Measurements from ENCODE around the gene ZKSCAN1.
"Not testable (repeated sequence)": the region's sequence is repeated elsewhere in the genome, so short reads cannot be mapped to it uniquely, and the experiment has no call there.

ZKSCAN1 gene

GRCh38 chr7:100003711-100004661, 11.4 kb upstream of the ZKSCAN1 start:
- DNase-seq, result no peak

DNA sequence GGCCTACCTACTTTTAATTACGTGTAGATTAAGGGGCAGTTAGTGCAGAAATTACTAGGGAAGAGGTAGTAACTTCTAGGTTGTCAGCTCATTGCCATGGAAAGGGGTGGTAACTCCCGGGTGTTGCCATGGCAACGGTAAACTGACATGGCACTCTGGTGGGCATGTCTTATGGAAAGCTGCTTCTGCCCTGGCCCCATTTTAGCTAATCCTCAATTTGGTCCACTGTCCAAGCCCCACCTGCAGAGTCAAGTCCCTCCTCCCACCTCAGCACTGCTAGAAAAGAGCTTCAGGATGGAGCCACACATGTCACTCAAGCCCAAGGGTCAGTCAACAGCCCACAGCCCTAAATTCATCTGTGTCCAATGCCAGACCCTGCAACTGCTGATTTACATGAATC, 7.5 kb upstream of the ZKSCAN1 start:
- DNase-seq, result no peak

DNA sequence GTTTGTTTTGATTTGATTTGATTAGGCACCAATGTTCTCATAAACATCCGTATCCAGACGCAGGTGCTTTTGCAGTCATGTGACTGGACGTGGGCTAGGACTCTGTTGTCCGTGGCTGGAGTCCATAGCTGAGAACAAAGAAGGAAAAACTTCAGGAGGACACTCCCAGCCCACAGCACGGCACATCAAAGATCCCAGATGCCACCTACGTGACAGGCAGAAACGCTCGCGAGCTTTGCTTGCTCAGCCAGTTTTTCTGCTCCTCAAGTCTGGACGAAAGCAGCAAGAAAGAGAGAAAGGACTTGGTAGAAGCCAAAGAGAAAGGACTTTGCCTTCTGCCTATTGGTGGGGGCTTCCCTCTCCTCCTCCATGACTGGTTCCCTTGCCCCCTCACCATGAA, 6.9 kb upstream of the ZKSCAN1 start:
- no peak for DNase-seq

- DNase-seq, result not testable (repeated sequence)
Observed at GRCh38 chr7:100009952-100010351, 5.4 kb upstream of the ZKSCAN1 start.

GRCh38 chr7:100010901-100011300, 4.5 kb upstream of the ZKSCAN1 start:
- no peak for DNase-seq

DNA sequence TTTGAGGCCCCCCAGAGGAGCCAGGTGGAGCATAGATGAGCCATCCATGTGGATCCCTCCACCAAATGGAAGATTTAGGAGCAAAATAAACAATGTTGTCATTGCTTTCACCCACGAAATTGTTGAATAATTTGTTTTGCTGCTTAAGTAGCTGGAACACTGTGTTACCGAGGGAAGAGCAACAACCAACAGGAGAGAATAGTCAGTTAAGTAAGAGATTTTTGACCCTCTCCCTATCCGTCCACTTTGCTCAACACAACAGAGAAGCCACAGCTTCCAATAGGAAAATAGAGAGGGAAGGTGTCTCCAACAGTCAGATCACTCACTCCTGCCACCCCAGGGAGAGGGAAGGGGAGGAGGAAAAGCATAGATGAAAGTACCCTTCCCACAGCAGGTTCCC, 3.9 kb upstream of the ZKSCAN1 start:
- DNase-seq, result no peak

DNA sequence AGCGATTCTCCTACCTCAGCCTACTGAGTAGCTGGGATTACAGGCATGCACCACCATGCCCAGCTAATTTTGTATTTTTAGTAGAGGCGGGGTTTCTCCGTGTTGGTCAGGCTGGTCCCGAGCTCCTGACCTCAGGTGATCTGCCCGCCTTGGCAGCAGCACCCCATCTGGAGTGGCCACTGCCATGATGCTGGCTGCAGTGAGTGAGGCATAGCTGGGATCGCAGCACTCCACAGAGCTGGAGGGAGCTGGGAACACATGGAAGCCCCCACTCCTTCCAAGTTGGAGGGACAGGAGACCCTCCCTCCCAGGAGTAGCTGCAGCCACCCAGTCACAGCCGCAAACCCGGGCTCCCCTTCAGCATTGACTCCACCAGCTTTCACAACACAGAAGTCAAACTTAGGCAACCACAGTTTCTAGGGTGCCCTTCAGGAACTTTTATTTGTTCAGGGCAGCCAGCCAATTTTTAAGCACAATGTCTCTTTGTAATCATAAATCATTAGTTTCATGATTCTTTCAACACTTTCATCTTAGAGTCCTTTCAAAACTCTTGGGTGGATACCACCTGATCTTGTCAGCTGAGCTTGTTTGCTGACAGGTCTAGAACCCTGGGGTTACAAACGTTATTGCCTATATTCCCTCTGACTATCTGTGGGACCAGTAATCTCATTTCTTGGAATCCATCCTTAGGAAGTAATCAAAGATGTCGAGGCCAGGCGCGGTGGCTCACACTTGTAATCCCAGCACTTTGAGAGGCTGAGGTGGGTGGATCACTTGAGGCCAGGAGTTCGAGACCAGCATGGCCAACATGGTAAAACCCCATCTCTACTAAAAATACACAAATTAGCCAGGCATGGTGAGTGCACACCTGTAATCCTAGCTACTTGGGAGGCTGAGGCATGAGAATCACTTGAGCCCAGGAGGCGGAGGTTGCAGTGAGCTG, 2.7 kb upstream of the ZKSCAN1 start:
- DNase-seq, result not testable (repeated sequence)

DNA sequence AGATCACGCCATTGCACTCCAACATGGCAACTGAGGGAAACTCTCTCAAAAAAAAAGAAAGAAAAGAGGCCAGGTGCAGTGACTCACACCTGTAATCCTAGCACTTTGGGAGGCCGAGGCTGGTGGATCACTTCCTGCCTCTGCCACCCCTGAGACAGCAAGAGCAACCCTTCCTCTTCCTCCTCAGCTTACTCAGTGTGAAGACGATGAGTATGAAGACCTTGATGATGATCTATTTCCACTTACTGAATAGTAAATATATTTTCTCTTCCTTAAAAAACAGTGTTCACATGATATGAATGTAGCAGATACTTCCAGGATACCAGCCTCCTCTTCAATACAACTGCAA, 2.1 kb upstream of the ZKSCAN1 start:
- DNase-seq, result no peak

DNA sequence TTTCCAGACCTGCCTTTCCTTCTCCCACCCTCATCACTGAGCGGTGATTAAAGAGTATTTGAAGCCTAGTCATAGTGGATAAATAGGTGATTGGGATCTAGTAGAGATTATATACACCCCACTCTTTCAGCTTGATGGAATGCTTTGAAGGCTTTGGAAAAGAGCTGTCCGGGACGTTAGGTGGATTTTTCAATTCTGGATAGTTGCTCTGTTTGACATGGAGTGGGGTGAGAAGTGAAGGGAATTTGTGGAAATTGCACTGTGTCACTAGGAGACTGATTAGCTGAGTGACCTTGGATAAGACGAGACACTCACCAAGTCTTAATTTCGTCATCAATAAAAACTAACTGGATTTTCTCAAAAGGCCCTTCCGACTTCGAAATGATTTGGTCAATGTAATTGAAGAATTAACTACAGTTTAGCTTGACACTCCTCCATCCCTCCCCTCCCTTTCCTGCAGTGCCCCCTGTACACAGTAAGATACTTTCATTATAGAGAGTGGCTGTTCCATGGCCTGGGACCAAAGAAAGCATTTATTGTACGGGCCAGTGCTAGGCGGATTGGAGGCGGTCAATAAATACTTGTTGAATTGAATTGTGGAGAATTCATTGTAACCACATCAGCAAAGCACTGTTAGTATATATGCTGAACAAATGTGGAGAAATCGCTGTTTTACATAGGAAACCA, 962 bp downstream of the ZKSCAN1 start:
- no peak for DNase-seq

DNA sequence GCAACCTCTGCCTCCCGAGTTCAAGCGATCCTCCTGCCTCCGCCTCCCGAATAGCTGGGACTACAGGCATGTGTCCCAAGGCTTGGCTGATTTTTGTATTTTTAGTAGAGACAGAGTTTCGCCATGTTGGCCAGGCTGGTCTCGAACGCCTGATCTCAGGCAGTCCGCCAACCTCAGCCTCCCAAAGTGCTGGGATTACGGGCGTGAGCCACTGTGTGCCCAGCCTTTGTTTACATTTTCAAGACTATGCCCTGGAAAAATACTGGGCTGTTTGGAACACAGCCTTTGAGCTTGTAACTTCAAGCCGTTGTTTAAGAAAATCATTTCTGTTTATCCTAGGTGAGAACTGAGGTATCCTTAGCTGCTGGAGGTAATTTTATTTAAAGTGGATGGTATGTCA, 1.9 kb downstream of the ZKSCAN1 start:
- DNase-seq, result no peak

DNA sequence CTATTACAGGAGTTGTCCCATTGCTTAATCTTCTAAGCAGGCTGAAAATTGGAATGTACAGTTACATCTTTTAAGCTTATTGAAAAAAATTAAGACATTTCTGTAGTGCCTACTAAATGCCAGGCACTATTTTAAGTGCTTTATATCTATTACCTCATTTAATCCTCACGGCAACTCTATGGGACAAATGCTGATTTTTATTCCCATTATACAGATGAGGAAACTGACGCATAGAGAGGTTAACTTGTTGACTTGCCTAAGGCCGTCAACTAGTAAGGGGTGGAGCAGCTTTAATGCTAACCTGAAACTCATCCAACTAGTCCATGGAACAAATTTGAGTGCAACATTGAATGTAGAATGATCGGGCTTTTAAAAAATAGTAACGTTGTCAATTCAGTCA, 2.5 kb downstream of the ZKSCAN1 start:
- no peak for DNase-seq

DNA sequence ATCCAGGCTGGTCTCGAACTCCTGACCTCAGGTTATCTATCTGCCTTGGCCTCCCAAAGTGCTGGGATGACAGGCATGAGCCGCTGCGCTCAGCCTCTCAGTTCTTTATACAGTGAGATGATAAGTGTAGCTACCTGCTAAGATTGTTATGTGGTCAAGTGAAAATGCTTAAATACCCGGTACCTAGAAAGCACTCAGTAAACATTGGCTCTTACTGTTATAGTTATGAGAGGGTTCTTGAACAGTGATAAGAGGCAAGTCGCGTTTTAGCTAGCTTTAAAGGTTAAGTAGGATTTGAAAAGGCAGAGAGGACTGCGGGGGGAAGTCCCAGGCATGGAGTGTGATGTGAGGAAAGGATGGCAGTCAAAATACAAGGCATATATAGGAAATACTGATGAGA, 4.5 kb downstream of the ZKSCAN1 start:
- no peak for DNase-seq

- no peak for DNase-seq
Observed at GRCh38 chr7:100021297-100021696, 5.9 kb downstream of the ZKSCAN1 start.

- DNase-seq, result no peak
Observed at GRCh38 chr7:100022621-100023020, 7.2 kb downstream of the ZKSCAN1 start.

- DNase-seq, result no peak
Observed at GRCh38 chr7:100023526-100023925, 8.1 kb downstream of the ZKSCAN1 start.

- DNase-seq, result no peak
Observed at GRCh38 chr7:100024020-100024619, 8.7 kb downstream of the ZKSCAN1 start.

DNA sequence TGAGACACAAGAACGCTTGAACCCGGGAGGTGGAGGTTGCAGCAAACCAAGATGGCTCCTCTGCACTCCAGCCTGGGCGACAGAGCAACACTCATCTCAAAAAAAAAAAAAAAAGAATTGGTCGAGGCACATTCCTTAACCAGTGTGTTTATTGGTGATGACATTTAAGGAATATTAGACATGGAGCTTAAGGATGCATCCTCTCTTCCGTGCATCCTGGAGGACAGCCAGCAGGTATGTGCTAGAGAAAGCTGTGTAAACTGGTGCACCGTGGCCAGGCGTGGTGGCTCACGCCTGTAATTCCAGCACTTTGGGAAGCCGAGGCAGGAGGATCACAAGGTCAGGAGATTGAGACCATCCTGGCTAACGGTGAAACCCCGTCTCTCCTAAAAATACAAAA, 11.8 kb downstream of the ZKSCAN1 start:
- DNase-seq, result no peak

DNA sequence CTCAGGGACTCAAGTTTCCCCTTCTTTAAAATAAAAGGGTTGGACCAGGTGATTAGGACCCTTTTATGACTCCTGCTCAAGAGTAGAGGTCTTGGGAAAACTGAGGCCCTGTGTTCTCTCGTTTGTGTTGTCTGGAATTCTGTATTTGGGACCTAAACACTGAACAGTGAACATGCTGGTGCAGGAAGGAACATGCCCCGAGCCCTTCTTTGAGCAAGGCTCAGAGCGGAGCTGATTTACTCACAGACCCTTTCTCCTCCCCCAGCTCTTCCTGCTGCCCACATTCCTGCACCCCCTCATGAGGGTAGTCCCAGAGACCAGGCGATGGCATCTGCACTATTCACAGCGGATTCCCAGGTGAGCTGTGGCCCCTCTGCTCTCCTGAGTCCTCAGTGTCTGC, 14.2 kb downstream of the ZKSCAN1 start:
- no peak for DNase-seq

- no peak for DNase-seq
Observed at GRCh38 chr7:100033526-100033925, 18.1 kb downstream of the ZKSCAN1 start.

DNA sequence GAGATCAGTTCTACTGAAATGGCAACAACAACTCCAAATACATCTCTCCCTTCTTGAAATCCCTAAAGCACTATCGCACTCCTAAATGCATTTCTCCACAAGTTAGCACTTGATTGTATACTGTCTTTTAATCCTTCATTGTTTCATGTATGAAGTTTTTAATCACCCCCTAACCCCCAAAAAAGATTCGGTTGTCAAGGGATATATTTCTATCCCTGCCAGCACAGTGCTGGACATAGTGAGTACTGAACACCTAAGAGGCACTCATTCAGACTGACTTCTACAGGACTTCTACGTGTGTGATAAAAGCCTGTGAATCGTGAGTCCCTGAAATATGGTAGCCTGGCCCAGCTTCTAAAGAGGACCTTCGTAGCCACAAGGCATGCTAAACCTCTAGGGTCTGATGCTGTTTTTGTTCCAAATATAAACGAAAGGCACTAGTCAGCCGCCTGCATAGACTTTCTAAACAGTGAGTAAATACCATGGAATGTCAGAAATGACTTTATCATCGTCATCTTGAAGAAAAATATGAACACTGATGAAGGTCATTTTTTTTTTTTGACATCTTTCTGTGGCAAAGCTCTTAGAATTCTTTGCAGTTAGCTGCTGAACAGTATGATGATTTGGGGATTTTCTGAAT, 19.6 kb downstream of the ZKSCAN1 start:
- no peak for DNase-seq

DNA sequence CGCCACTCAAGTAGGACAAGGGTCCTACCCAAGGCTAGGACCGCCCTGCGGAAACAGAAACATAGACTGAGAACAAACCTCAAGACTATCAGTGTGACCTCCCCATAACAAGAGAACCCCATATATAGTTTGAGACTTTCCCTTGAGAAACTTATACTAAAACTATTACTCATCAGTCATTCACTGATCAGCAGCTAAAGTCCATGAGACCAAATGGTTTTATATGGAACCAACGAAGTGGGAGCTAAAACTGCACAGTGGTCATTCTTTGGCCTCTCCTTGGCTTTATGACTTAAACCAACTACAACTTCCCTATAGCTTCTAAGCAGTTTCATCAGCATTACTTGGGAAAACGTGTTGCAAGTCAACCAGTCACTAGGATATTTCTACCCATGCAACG, 20.5 kb downstream of the ZKSCAN1 start:
- DNase-seq, result no peak

DNA sequence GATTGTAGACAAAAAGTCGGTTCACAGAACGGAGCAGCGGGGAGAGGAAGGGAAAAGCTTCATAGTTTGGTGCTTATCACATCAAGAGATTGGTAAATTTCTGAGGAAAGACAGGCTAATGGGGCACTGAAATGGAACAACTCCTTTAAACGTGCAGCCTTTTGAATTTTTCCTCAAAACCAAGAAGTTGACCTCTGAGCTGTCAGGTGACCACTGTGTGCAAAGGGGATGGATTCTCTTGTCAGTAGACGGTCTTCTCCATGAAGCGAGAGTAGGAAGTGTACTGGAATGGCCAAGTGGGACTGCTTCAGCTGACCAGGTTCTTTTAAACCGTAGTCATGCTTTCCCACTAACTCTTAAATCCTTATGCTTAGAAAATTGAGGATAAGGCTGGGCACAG, 22.9 kb downstream of the ZKSCAN1 start:
- DNase-seq, result no peak

All from activated effector memory CD4-positive, alpha-beta T cell treated with anti-CD3 and anti-CD28 coated beads, Interleukin-2, amount 50 U/mL, for 16 hours (primary cell).